HG02571 (cell line): ENCODE measurements around the gene ITGAL.
A peak's percentile ranks its signal among the peaks of the same experiment; 100 is the strongest.
"Not testable (repeated sequence)": the region's sequence is repeated elsewhere in the genome, so short reads cannot be mapped to it uniquely, and the experiment has no call there.

Experiments used
- ATAC-seq: cut with Tn5 transposase; IDR thresholded peaks from one replicate; pipeline ENCODE4 v1.9.1; 2021; ENCODE audit warnings: mild to moderate bottlenecking, moderate library complexity; ENCODE audit not compliant: unreplicated experiment

The ITGAL gene

DNA sequence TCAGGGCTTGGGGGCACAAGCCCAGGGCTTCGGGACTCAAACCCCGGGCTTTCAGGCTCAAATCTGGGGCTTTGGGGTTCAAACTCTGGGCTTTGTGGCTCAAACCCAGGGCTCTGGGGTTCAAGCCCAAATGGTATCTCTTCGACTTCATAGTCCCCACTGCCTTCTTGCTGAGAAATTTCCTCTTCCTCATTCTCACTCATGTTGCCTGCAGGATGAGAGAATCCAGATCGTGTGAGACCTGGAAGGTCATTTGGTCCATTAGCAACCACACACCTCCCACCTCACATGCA is 53.2 kb downstream of the ITGAL start:
- no peak for ATAC-seq

DNA sequence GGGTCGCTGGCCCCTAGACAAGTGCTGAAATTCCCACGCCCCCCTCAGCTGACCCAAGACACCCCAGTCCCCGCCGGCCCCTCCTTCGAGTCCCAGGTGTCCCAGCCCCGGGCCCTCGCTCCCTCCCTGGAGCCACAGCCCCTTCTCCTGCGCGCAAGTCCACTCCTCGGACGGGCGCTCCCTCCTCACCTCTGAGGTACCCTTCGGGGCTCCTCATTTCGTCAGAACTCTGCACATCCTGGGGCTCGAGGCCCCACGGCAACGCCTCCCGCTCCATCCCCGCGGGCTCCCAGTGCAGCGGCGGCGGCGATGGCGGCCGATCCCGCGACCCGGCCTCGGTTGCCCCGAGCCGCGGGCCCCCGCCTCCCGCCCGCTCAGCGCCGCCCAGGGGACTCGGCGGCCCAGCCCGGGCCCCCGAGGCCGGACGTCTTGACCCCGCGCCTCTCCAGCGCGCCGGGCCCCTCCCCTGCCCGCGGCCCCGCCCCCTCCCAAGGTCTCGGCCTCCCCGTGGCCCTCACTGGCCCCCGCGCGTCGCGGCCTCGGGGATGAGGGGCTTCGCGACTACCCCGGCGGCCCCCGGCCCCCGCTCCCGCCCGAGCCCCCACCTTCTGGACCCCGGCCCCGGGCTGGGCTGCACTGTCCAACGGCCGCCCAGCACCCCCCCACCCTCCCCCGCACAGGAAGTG is 53.7 kb downstream of the ITGAL start, which contains the start of gene ZNF768:
TSS of gene ZNF768 (minus strand) at position 430 of the 686 bp plus-strand sequence. CDS start at position 277, 153 bp downstream.
- ATAC-seq: peak; percentile 30

DNA sequence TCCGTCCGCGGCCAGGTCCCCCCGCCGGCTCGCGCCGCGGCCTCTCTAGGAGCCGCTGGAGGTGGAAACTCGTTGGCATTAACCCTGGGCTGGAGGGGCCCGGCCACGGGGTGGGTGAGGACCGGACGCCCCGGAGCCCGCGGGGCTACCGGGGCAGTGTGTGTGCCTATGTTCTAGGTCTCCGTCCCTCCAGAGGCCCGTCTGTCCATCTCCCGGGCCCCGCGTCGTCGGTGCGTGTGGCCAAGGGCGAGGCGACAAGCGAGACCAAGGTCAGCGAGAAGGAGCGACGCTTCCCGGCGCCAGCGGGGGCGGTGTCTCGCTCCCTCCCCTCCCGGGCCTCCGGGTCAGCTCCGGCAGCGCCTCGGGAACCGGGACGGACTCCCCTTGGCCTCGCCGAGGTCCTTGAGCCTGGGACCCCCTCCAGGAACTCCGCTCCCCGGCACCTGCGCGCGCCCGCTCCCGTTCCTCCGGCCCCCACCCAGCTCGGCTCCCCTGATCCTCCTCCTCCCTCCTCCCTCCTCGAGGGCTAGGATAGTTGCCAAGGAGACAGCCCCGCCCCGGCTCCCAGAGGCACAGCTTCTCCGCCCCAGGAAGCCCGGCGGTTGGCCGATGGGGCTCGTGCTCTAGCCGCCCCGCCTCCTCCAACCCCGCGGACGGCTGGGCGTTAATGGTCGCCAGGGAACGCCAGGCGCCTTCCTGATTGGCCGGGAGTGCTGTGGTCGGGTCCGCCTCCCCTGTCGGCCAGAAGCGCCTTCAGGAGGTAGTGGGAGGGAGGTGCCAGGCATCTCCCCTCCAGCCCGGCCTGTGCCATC is 54.5 kb downstream of the ITGAL start:
- ATAC-seq: peak; percentile 79

DNA sequence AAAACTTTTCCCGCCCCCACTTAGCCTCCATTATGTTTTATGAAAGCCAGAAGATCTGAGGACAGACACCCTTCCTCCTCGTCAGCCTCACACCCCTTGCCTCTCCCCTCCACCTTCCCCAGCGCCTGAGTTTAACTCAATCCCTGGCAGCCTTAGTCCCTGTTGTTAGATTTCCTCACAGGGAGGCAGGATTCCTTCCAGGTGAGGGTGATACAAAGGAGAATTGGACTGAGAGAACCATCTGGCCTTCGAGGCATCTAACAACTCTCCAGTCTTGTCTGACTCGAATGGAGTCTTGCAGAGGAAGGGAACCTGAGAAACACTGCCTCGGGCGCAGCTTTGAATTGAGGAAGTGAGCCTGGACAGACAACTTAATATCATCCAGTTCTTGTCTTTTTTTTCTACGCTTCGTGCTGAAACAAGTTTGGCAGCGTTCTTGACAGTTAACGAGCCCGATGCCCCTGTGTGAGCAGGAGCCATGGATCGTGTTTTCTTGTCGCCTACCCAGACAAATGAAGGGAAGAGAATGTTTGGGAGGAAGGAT is 55.2 kb downstream of the ITGAL start:
- no peak for ATAC-seq

DNA sequence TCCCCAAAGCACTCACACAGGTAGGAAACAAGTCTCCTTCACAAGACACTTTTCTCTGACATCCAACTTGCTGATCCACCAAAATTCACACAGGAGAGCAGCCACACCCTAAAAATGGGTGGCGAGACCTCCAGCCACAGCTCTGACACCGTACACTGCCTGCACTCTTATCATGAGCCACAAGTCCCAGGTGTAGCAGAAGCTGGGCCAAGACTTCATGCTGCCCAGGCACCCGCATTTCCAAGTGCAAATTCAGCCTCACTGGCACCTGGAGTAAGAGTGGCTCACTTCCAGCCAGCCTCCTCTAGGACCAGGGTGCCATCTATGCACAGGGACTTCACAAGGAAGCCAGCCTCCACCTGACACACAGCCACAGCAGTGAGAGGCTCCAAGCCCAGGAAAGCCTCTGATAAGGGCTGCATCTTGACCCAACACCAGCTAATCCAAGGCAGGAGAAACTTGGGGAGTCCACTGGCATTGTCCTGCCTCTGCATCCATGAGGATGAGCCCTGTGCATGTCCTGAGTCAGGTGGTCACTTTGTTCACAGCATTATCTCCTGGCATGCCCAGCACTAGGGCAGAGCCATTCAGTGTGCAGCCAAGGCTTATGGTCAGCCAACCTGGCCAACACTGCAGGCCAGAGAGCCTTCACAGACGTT is 56.4 kb downstream of the ITGAL start:
- no peak for ATAC-seq

DNA sequence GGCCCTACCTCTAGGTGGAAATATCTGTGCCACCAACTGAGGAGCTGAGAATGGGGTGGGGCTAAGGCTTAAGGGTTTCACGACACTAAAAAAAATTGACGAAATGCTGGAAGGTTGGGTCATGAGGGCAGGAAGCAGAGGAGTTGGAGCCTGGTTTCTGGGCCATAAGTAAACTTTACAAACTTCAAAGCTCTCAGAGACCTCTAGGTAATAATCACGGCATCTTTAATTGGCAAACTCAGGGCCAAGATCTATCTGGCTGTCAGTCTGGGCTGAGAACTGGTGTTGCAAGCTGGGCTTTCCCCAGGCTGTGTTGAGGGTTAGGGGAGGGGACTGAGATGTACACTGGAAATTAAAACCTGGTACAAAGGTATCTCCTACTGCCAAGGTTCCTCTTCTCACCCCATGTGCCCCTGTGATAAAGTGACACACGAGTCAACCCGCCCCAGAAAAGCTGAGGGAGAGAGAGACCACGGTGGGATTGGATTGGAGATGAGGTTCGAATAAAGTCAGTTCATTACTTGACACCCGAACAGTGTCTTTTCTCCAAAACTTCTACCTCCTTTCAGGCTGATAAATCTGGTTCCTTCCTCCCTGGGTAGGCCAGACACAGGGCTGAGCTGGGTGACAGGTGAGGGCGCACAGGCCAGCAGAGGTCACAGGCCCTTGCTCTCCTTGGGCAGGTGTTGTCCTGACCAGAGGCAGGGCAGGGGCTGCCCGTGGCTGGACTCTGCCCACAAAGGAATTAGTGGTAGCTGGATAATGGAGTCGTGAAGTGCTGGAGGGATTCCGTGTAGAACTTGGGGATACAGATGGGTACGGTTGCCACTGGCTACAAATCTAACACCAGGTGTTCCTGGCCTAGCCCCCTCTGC is 57.9 kb downstream of the ITGAL start:
- ATAC-seq: no peak

DNA sequence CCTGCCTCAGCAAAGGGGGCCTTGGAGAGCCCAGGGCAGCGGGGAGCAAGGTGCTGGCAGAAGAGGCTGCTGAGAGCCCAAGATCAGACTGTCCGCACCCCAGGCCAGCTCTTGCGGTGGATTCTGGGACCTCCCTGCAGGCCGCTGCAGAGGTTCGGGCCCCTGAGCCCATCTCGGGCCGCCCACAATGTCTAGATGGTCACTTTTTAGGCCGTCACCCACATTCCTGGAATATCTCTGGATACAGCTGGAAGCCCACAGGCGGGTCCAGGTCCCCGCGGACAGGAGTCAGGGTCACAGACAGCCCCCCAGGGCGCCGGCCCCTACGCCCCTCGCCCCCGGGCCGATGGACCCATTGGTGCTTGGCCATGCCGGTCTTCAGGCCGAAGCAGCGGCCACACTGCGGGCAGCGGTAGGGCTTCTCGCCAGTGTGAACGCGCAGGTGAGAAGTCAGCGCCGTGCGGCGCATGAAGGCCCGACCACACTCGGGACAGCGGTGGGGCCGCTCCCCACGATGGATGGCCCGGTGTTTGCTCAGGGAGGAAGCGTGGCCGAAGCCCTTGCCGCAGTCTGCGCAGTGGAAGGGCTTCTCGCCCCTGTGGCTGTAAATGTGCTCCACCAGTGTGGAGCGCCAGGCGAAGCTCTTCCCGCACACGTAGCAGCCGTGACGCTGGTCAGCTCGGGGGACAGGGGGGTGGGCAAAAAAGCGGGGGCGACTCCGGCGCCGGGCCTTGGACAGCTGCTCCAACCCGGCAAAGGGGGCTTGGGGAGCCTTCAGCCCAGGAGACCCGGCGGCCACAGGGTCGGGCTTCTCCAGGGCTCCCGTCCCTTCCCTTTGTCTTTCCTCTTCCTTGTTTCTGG is 60.0 kb downstream of the ITGAL start:
- no peak for ATAC-seq

DNA sequence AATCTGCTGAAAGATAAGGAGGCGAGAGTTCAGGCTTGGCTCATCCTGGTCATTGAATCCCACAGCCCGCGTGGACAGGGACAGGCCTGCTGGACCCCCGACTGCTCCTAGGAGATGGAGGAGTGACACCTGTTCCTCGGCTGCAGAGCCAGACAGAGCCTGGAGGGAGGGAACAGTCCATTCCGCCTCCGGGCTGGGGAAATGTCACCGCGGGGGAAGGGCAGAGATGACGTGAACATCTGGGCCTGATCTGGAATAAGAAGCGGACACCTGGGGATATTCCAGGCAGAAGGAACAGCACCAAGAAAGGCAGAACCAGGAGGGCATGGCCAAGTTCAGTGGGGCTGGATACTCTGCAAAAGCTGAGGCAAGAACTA is 60.6 kb downstream of the ITGAL start:
- no peak for ATAC-seq

DNA sequence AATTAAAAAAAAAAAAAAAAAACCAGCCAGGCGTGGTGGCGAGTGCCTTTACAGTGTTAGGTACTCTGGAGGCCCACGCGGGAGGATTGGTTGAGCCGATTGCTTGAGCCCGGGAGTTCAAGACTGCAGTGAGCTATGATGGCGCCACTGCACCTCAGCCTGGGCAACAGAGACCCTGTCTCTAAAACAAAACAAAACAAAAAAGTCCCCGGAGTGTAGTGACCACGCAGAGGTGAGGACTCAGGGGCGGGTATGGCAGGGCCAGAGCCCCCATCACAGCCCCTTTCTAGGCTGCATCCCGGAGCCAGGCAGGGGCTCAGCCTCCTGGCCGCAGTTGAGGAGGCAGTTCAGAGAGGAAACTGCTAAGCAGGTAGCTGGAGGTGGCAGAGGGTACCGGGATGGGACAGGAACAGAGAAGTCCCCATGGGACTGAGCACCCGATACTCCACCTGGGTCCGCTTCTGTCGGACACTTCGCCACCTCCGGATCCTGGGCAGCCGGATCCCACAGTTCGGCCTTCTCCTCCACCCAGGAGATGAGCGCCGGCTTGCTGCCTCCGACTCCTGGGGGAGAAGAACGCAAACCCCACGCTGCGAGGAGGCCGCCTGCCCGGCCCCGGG is 61.3 kb downstream of the ITGAL start:
- peak; percentile 8 for ATAC-seq

DNA sequence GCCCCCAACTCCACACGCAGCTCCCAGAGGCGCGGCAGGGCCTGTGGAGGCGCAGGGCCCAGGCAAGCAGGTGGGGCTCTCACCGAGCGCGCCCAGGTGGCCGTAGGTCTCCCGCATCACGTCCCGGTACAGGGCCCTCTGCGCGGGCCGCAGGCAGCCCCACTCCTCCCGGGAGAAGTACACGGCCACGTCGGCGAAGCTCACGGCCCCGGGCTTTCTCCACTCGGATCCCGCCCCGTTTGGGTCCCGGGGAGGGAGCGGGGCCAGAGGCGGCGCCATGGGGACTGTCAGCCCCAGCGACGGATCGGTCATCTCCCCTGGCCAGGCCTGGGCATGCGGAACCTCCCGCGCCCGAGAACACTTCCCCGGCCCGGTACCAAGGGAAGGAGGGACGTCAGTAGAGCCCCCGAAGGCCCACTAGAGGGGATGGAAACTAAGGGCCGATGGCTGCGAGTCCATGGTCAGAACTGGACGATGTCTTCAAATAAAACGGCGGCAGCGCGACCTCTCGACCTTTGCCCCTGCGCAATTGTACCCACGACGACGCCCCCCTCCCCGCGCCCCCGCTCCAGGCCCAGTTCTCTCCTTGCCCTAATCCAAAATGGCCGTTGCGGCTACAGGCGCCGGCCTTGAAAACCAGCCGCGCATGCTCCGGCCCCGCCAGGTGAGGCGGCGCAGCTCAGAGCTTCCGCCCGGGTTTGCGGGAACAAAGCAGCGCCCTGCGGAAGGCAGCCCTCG is 62.0 kb downstream of the ITGAL start, which contains the start of gene ZNF747:
TSS of gene ZNF747 (minus strand) at position 491 of the 738 bp plus-strand sequence. CDS start at position 312, 179 bp downstream.
- peak; percentile 68 for ATAC-seq

DNA sequence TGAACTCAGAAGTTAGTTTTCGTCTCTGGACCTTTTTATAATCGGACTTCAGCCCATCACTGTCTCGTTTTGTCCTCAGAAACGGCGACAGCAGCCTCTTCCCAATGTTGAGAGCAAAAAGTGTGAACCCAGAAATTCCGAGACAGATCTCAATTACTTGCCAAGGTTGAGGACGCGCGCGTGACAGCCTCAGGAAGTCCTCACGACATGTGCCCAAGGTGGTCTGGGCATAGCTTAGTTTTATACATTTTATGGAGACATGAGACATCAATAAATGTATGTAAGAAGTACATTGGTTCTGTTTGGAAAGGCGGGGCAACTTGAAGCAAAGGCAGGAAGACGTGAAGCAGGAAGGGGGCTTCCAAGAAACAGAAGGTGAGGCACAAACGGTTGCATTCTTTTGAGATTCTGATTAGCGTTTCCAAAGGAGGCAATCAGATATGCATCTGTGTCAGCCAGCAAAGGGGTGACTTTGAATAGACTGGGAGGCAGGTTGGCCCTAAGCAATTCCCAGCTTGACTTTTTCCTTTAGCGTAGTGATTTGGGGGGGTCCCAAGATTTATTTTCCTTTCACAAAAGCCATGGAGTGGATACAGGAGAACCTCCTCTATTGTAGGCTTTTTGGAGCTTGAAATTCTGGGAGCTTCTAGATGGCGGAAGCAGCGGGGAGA is 62.7 kb downstream of the ITGAL start:
- ATAC-seq: no peak

DNA sequence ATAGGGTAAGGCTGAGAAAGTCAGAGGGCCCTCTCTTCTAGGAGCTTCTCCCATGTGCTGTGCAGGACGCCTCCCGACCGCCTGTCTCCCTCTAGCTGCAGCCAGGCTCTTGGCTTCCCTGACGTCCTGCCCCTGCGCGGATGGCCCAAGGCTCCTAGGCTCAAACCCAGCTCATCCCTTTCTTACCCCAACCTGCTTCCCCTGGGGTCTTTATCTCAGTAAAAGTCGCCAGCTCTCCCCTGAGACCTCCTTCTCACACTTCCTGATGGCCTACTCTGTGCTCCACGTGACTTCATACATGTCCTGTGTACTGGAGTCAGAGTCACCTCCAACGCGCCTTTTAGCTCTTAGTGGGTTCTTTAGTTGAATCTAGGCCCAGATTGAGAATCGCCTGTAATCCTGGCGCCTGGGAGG is 63.2 kb downstream of the ITGAL start:
- peak; percentile 45 for ATAC-seq

DNA sequence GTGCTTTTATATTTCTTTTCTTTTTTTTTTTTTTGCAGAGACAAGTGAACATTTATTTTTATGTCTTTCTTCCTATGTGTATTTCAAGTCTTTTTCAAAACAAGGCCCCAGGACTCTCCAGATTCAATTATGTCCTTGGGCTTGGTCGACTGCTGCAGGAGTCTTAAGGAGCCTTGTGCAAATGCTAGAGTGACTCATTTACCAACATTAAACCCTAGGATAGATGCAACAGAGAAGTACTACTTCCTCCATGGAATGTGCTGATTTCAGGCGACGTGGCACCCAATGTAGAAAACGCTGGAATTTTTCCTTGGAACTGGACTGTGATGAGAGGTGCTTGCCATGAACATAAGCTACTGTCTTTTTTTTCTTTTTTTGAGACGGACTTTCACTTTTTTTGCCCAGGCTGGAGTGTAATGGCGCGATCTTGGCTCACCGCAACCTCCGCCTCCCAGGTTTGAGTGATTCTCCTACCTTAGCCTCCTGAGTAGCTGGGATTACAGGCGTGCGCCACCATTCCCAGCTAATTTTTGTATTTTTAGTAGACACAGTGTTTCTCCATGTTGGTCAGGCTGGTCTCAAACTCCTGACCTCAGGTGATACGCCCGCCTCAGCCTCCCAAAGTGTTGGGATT is 64.0 kb downstream of the ITGAL start:
- not testable (repeated sequence) for ATAC-seq

DNA sequence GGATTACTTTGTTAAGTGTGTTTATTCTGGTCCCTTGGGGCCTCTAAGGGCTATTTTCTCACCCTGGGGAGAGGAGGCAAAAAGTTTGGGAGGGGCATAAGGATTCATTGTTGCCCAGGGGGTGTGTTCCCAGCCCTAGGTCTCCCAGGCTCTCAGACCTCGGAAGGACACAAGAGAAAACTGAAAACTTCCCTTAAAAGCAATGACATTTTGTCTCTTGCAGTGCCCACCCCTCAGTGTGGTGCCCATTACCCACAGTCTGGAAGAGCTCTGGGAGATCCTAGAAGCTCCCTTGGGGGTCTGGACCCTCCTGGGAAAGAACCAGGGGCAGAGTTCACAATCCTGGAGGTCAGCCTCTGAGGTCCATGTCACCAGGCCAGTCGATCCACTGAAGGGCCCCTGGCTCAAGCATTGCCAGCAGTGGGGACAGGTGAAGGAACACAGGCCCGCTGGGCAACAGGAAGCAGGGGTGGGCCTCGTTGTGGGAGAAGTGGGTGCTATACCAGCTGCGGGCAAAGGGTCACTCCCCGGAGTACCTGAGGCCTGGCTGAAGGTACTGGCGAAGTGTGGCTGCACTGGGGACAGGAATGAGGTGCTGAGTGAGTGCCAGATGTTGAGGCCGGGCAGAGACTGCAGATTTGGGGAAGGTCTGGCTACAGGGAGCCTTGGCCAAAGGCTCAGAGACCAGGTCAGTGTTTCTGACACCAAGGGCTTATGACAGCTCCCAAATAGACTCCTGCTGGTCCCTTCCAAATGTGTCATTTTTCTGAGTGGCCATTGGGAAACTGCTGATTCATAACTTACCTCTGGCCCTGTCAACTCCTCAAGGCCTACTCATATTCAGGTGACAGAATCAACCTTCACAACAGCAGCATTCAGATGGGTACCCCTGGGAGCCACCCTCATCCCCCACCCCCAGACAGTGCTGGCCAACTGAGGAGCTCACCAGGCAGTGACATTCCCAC is 66.7 kb downstream of the ITGAL start:
- ATAC-seq: no peak

DNA sequence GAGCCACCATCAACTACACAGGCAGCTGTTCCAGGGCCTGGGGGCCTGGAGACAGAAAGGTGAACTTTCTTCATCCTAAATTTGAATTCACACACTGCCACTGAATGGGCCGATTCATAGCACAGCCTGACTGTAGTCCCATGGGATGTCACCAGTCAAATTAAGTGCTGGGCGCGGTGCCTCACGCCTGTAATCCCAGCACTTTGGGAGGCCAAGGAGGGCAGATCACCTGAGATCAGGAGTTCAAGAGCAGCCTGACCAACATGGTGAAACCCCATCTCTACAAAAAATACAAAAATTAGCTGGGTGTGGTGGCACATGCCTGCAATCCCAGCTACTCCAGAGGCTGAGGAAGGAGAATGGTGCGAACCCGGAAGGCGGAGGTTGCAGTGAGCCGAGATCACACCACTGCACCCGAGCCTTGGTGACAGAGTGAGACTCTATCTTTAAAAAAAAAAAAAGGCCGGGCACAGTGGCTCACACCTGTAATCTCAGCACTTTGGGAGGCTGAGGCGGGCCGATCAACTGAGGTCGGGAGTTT is 67.5 kb downstream of the ITGAL start:
- ATAC-seq: not testable (repeated sequence)

DNA sequence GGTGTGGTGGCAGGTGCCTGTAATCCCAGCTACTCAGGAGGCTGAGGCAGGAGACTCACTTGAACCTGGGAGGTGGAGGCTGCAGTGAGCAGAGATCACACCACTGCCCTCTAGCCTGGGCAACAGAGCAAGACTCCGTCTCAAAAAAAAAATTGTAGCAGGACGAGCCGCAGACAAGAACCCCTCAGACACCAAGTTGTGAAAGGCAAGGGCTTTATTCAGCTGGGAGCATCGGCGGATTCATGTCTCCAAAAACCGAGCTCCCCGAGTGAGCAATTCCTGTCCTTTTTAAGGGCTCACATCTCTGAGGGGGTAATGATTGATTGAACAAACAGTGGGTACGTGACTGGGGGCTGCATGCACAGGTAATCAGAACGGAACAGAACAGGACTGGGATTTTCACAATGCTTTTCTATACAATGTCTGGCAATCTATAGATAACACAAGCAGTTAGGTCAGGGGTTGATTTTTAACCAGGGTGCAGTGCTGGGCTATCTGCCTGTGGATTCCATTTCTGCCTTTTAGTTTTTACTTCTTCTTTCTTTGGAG is 68.4 kb downstream of the ITGAL start:
- not testable (repeated sequence) for ATAC-seq
